H54 (cell line): ENCODE measurements around the gene TAS2R16.
A peak's percentile ranks its signal among the peaks of the same experiment; 100 is the strongest.
"Not testable (repeated sequence)": the region's sequence is repeated elsewhere in the genome, so short reads cannot be mapped to it uniquely, and the experiment has no call there.

Experiments used
- DNase-seq: peaks from one replicate; pipeline ENCODE4 v3.0.0; 2011; ENCODE audit warnings: low spot score, mixed read lengths; ENCODE audit not compliant: insufficient read length
- FAIRE-seq: peaks from 3 replicates; lab custom pipeline; 2011; peaks lifted over from hg19 to GRCh38; lab: Jason Lieb, UNC
- POLR2A ChIP-seq: IDR thresholded peaks from 2 replicates; pipeline ENCODE4 v1.6.1; 2011; ENCODE audit warnings: low read depth, mild to moderate bottlenecking, low read length

Gene TAS2R16

GRCh38 chr7:123003539-123004126 is 8.1 kb upstream of the TAS2R16 start:
- FAIRE-seq (no peak), DNase-seq (no peak)
- TF ChIP-seq POLR2A: no peak

DNA sequence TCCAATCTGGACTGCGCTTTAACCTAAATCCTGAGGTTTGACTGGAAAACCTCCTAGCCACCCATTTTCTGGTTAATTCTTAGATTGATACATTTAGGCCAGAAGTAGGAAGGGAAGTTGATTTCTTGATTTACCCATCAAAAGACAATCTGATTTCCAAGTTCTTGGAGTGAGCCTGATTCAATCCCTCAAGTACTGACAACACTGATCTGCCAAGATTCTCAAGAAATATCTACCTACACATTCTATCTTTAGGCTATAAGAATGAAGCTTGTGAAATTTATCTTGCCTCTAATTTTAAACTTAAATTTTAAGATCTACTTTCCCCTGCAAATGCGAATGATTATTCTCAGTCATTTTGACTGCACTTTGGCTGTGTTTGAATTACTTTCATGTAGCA is 5.9 kb downstream of the TAS2R16 start:
- FAIRE-seq (no peak), DNase-seq (no peak)
- TF ChIP-seq POLR2A: no peak

GRCh38 chr7:122989041-122989440 is 6.5 kb downstream of the TAS2R16 start:
- no peak for TF ChIP-seq POLR2A
- DNase-seq (no peak), FAIRE-seq (no peak)

- no peak for FAIRE-seq
- TF ChIP-seq POLR2A: no peak
- DNase-seq: no peak
These were observed 7.2 kb downstream of the TAS2R16 start for GRCh38 chr7:122988333-122988732.

DNA sequence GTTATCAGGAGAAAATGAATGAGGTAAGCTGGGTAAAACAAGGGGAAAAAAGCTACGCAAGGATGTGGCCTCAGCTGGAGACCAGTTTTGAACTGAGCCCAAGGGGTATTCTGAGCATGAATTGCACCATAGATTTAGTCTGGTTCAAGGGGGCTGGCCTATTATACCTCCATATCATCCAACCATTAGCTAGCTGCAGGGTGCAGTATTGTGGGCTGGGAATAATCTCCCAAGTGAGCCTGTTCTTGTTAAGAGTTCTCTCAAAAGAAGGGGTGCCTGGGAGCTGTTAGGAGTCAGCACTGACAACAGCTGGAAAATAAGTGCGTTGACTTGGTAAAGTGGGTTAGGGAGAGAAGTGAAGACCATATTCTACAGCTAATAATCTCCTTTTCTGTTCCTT is 8.0 kb downstream of the TAS2R16 start:
- TF ChIP-seq POLR2A: no peak
- DNase-seq (no peak), FAIRE-seq (no peak)

DNA sequence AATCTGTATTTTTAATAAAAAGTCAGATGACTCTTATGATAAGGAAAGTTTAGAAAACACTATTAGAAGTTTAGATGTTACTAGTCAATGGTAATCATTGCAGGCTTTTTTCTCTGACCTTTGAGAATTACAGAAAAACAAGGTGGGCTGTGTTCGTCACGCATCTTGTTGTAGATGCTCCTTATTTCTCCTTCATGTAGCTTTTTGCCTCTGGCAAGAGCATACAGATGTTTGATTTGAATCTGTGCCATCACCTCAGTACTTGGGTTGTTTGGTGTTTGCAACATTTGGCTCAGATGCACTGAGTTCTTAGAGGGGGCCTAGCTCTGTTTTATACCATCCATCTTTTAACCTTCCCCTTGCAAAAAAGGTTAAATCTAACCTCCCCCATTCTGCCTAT is 11.5 kb downstream of the TAS2R16 start:
- FAIRE-seq: no peak

DNA sequence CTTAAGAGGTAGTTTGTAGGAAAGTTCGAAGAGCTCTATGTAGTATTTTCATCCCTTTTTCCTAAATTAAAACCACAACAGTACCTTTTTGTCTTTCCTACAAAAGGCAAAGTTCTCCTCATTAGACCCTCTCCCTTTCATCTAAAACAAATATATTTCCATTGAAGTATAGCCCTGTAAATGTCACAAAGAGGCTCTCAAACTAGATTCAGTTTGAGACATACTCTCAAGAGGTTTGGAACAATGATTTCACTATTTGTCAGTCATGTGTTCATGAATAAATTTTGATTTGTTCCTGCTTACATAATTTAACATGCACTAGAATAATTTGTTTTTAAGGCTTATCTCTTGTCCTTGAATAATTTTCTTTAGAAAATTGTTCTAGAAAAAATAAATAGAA is 12.2 kb downstream of the TAS2R16 start:
- TF ChIP-seq POLR2A: no peak
- FAIRE-seq (no peak), DNase-seq (no peak)

More for the DNA sequence above, 11.5 kb downstream of the TAS2R16 start:
- DNase-seq: no peak
- TF ChIP-seq POLR2A: no peak

DNA sequence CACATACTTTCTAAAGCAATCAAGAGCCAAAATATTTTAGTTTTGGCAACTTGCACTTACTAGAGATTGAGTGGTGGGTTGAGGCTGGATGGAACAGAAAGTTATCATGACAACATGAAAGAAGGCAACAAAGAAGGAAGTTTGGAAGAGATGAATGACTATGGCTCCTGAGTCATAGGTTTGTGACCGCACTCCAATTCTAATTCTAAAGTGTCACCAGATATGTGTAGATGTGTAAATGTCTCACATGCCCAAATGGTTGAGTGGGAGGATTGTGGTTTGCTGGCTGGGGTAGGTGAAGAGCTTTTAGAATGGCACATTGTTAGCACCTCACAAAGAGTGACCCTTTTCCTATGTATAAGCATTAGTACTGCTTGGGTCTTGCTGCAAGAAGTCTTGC is 20.2 kb downstream of the TAS2R16 start:
- FAIRE-seq (peak; percentile 85), DNase-seq (peak; percentile 23)
- no peak for TF ChIP-seq POLR2A

- no peak for TF ChIP-seq POLR2A
- no peak for FAIRE-seq
- DNase-seq: no peak
These were observed 21.3 kb downstream of the TAS2R16 start for GRCh38 chr7:122974229-122974628.

DNA sequence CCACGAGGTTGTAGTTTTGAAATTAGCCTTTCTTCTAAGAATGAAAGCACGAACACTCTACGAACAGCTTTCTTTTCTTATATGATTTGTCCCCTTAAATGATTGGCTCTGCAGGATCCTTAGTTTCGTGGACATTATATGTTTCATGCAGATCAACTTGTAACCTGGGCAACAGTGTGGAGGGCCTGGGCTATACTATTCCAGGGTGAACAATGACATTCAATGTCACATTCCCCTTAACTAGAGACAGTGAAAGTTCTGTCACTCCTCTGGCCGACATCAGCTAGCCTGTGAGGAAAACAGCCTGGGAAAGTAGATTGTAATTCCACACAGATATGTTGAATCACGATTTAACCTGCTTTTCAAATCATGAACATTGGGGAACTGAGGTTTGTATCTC is 23.4 kb downstream of the TAS2R16 start:
- FAIRE-seq (peak; percentile 11), DNase-seq (no peak)
- no peak for TF ChIP-seq POLR2A

- FAIRE-seq (no peak), DNase-seq (no peak)
- no peak for TF ChIP-seq POLR2A
These were observed 24.5 kb downstream of the TAS2R16 start for GRCh38 chr7:122970740-122971725.

- FAIRE-seq: no peak
These were observed 27.1 kb downstream of the TAS2R16 start for GRCh38 chr7:122968389-122968788.

GRCh38 chr7:122965306-122965705 is 30.2 kb downstream of the TAS2R16 start:
- no peak for TF ChIP-seq POLR2A
- FAIRE-seq (no peak), DNase-seq (no peak)

More at GRCh38 chr7:122968389-122968788, 27.1 kb downstream of the TAS2R16 start:
- no peak for TF ChIP-seq POLR2A
- DNase-seq: no peak

GRCh38 chr7:122953678-122954077 is 41.8 kb downstream of the TAS2R16 start:
- DNase-seq, FAIRE-seq: not testable (repeated sequence)

- no peak for TF ChIP-seq POLR2A
- FAIRE-seq (no peak), DNase-seq (no peak)
These were observed 44.5 kb downstream of the TAS2R16 start for GRCh38 chr7:122951006-122951405.
